Measurements from ENCODE around the gene C3orf70. TPM values are rescaled to one million over a fixed set of nuclear protein-coding genes. Genes with fewer than 3 reads are reported as not detected.

Gene C3orf70
- total and polyA plus RNA-seq, 2 of the 8 experiments (the other 6 are each of a cell fraction or from before 2014, with no cell fraction given): 1.7 to 2.0 TPM

- no peak overlapping the region for H3K18ac ChIP-seq (ENCODE audit: extremely low read depth, low read length)
- no peak overlapping the region for H3K27ac ChIP-seq (ENCODE audit: low read depth, low read length)
- no peak overlapping the region for H3K4me3 ChIP-seq (ENCODE audit: extremely low read depth in 1 of 4, insufficient read depth in 2 of 4, low read depth in 3 of 4, low read length in 4 of 4)
- H3K23ac ChIP-seq (ENCODE audit: insufficient read length): no peak overlapping the region
- H3K56ac ChIP-seq (replicated peaks; ENCODE audit: insufficient read length, low read depth, low read length): no peak overlapping the region
- H3K4ac ChIP-seq (replicated peaks; ENCODE audit: insufficient read length, low read depth, low read length): no peak overlapping the region
- 89% methylated on average over 1 of the region's 1 CpG; no CpG with 5 or more reads in 1 of the 2 experiments for WGBS, 2 experiments (ENCODE audit: extremely low coverage in 1 of 2, insufficient coverage in 1 of 2, insufficient read length in 1 of 2, insufficient replicate concordance in 2 of 2, low coverage in 1 of 2, low lambda C conversion rate in 2 of 2, missing lambda C conversion rate in 1 of 2)
- H4K91ac ChIP-seq (replicated peaks; ENCODE audit: insufficient read length, low read length): no peak overlapping the region
- H4K20me1 ChIP-seq (replicated peaks in 1 of 2; ENCODE audit: control insufficient read depth in 1 of 2, insufficient read depth in 2 of 2, low read length in 2 of 2): no peaks in the 10 kb centered on the region
- no peak overlapping the region for H3K9ac ChIP-seq (replicated peaks in 1 of 4; ENCODE audit: extremely low read depth in 1 of 4, low read depth in 3 of 4, low read length in 3 of 4)
- no peak overlapping the region for H4K5ac ChIP-seq (ENCODE audit: insufficient read length, low read depth, low read length)
- H3K36me3 ChIP-seq (ENCODE audit: control insufficient read depth in 2 of 4, insufficient read depth in 4 of 4, low read length in 3 of 4): no peaks in the 10 kb centered on the region
- no peak overlapping the region for H2BK15ac ChIP-seq (ENCODE audit: low read length)
- no peaks in the 10 kb centered on the region for H3K27me3 ChIP-seq (replicated peaks in 1 of 4; ENCODE audit: control insufficient read depth in 3 of 4, extremely low read depth in 1 of 4, insufficient read depth in 3 of 4, low read length in 3 of 4)
- no peak overlapping the region for H2BK120ac ChIP-seq (replicated peaks; ENCODE audit: low read depth, low read length)
- H3K4me1 ChIP-seq (replicated peaks in 1 of 4; ENCODE audit: control insufficient read depth in 3 of 4, insufficient read depth in 4 of 4, low read length in 3 of 4): no peaks in the 10 kb centered on the region
- H3K23me2 ChIP-seq (ENCODE audit: low read depth, low read length): no peaks in the 10 kb centered on the region; the same call in 1 of the 2 replicates
- no peak overlapping the region for H2BK20ac ChIP-seq (ENCODE audit: low read length)
- DNase-seq (ENCODE audit: low read depth in 1 of 2, low spot score in 2 of 2): no peak
- no peak for FAIRE-seq
- H4K8ac ChIP-seq (ENCODE audit: extremely low read depth, insufficient read depth, low read length): no peak overlapping the region
- no peak overlapping the region for H2AK5ac ChIP-seq (ENCODE audit: low read depth, low read length)
- no peaks in the 10 kb centered on the region for H3K79me2 ChIP-seq (ENCODE audit: control insufficient read depth in 1 of 2, insufficient read depth in 2 of 2, low read length in 2 of 2)
- no peak overlapping the region for H2BK12ac ChIP-seq (ENCODE audit: low read depth, low read length)
- no peaks in the 10 kb centered on the region for H3K9me3 ChIP-seq (ENCODE audit: insufficient read depth in 2 of 2, low read depth in 1 of 2, low read length in 1 of 2)
- no peaks in the 10 kb centered on the region for H3K79me1 ChIP-seq (ENCODE audit: low read depth, low read length)
- POLR2A ChIA-PET (ENCODE audit: partially characterized antibody): interaction anchor here (0.6 kb wide), 1 partner anchor 26 kb away, joined by 3 read pairs; no protein-coding TSS in a partner anchor
- H3K14ac ChIP-seq (ENCODE audit: insufficient read length): no peak overlapping the region
- no peak overlapping the region for H2AFZ ChIP-seq (ENCODE audit: low read length)
- no peak overlapping the region for H3K4me2 ChIP-seq (ENCODE audit: insufficient read depth in 1 of 2, low read depth in 2 of 2, low read length in 2 of 2)
- CTCF ChIA-PET (ENCODE audit: partially characterized antibody): interaction anchor here (1.2 kb wide), 1 partner anchor 38 kb away, joined by 3 read pairs; no protein-coding TSS in a partner anchor
- no peak overlapping the region for H2BK5ac ChIP-seq (ENCODE audit: low read depth, low read length)
- TF ChIP-seq ATF2 (IDR thresholded peaks at IDR 0.05; ENCODE audit: low read length): no peak
- no peak for TF ChIP-seq RXRA (IDR thresholded peaks at IDR 0.05; ENCODE audit: insufficient read depth, low read depth, low read length)
- TF ChIP-seq SIX5 (IDR thresholded peaks at IDR 0.05; ENCODE audit: low read depth, low read length): no peak
- no peak for TF ChIP-seq EZH2 (IDR thresholded peaks at IDR 0.05; ENCODE audit: low read depth, low read length, severe bottlenecking)
- no peak for TF ChIP-seq CEBPB (IDR thresholded peaks at IDR 0.05; ENCODE audit: low read depth, low read length)
- TF ChIP-seq USF2 (IDR thresholded peaks at IDR 0.05; ENCODE audit: low read length): no peak
These were observed 15.0 kb downstream of the C3orf70 start for GRCh38 chr3:185137821-185138220.
